Osteoblast (primary cell): Measurements from ENCODE around the gene PEG3. TPM values are rescaled to one million over a fixed set of nuclear protein-coding genes. Genes with fewer than 3 reads are reported as not detected.

Experiments
- DNase-seq: peaks from one replicate; pipeline ENCODE4 v3.0.0; 2011; ENCODE audit warnings: low spot score, mixed read lengths; ENCODE audit not compliant: insufficient read length; ENCODE audit errors: missing footprints
- H2AFZ ChIP-seq: 2 replicates; pipeline ENCODE4 v1.6.0; 2011; ENCODE audit warnings: mild to moderate bottlenecking, low read length
- H3K27ac ChIP-seq: 2 replicates; pipeline ENCODE4 v1.5.1; 2011; ENCODE audit warnings: mild to moderate bottlenecking, low read depth, low read length, moderate library complexity
- H3K27me3 ChIP-seq: 2 replicates; pipeline ENCODE4 v1.6.0; 2012; ENCODE audit warnings: mild to moderate bottlenecking, control low read depth, inconsistent platforms, low read length, moderate library complexity; ENCODE audit not compliant: insufficient read depth
- H3K36me3 ChIP-seq: 2 replicates; pipeline ENCODE4 v1.5.1; 2011; ENCODE audit warnings: mild to moderate bottlenecking, low read length, control low read depth, moderate library complexity; ENCODE audit not compliant: insufficient read depth
- H3K4me1 ChIP-seq: 2 replicates; pipeline ENCODE4 v1.5.1; 2011; ENCODE audit warnings: mild to moderate bottlenecking, low read length, control low read depth, moderate library complexity; ENCODE audit not compliant: insufficient read depth
- H3K4me2 ChIP-seq: 2 replicates; pipeline ENCODE4 v1.6.0; 2011; ENCODE audit warnings: mild to moderate bottlenecking, low read length; ENCODE audit not compliant: insufficient read depth
- H3K4me3 ChIP-seq: fragments of 200-600 bp; sonication (generic); 3 replicates; pipeline ENCODE4 v1.5.1; 2012; ENCODE audit warnings: mild to moderate bottlenecking, low read length, inconsistent platforms; ENCODE audit not compliant: insufficient read depth
- H3K79me2 ChIP-seq: 2 replicates; pipeline ENCODE4 v1.6.0; 2012; ENCODE audit warnings: mild to moderate bottlenecking, low read length, control low read depth, inconsistent platforms; ENCODE audit not compliant: insufficient read depth
- H3K9me3 ChIP-seq: 2 replicates; pipeline ENCODE4 v1.5.1; 2011; ENCODE audit warnings: low read depth, low read length, control low read depth
- H4K20me1 ChIP-seq: 2 replicates; pipeline ENCODE4 v1.6.0; 2012; ENCODE audit warnings: mild to moderate bottlenecking, low read length, control low read depth; ENCODE audit not compliant: insufficient read depth
- CTCF ChIP-seq: IDR thresholded peaks from 2 replicates; pipeline ENCODE4 v1.5.1; 2011; ENCODE audit warnings: mild to moderate bottlenecking, low read depth, low read length, moderate library complexity; ENCODE audit errors: extremely low read depth
- total RNA-seq: library from RNA; depleted of rRNA; stranded (reverse); fragments of >200 nt; gene quantifications from 2 replicates; pipeline ENCODE4 v1.2.3, GENCODE V29; 2012

The PEG3 gene
- total RNA-seq, 1 donor = 1.8 TPM

- no peaks in the 10 kb centered on the region for H3K36me3 ChIP-seq
- no peak overlapping the region for H2AFZ ChIP-seq
- no peak overlapping the region for H3K4me2 ChIP-seq
- H3K4me3 ChIP-seq = no peak overlapping the region
- no peak for TF ChIP-seq CTCF
- H3K79me2 ChIP-seq = no peaks in the 10 kb centered on the region
- no peaks in the 10 kb centered on the region for H4K20me1 ChIP-seq
- no peak overlapping the region for H3K27ac ChIP-seq
- peaks cover 2% of the 10 kb centered on the region for H3K9me3 ChIP-seq
- no peak for DNase-seq
- no peaks in the 10 kb centered on the region for H3K4me1 ChIP-seq
- no peaks in the 10 kb centered on the region for H3K27me3 ChIP-seq
Observed at GRCh38 chr19:56873493-56873892, 33.0 kb upstream of the PEG3 start.

- Histone ChIP-seq H3K4me3 (no peak overlapping the region), H3K4me2 (no peak overlapping the region), H3K27me3 (no peaks in the 10 kb centered on the region), H4K20me1 (no peaks in the 10 kb centered on the region), H2AFZ (no peak overlapping the region), H3K36me3 (no peaks in the 10 kb centered on the region), H3K79me2 (no peaks in the 10 kb centered on the region), H3K4me1 (no peaks in the 10 kb centered on the region), H3K27ac (no peak overlapping the region), H3K9me3 (no peaks in the 10 kb centered on the region)
- TF ChIP-seq CTCF = no peak
- no peak for DNase-seq
Observed at GRCh38 chr19:56869886-56870285, 29.4 kb upstream of the PEG3 start.

GRCh38 chr19:56868446-56868845 lies 27.9 kb upstream of the PEG3 start:
- no peaks in the 10 kb centered on the region for H3K27me3 ChIP-seq
- H3K36me3 ChIP-seq = no peaks in the 10 kb centered on the region
- no peak overlapping the region for H2AFZ ChIP-seq
- no peak for DNase-seq
- no peaks in the 10 kb centered on the region for H4K20me1 ChIP-seq
- H3K4me3 ChIP-seq = no peak overlapping the region
- no peak for TF ChIP-seq CTCF
- H3K9me3 ChIP-seq = no peaks in the 10 kb centered on the region
- no peak overlapping the region for H3K27ac ChIP-seq
- H3K4me1 ChIP-seq = no peaks in the 10 kb centered on the region
- no peak overlapping the region for H3K4me2 ChIP-seq
- H3K79me2 ChIP-seq = no peaks in the 10 kb centered on the region

- H3K4me1 ChIP-seq = no peaks in the 10 kb centered on the region
- H3K4me2 ChIP-seq = no peak overlapping the region
- H3K4me3 ChIP-seq = no peak overlapping the region
- H3K9me3 ChIP-seq = no peaks in the 10 kb centered on the region
- H3K79me2 ChIP-seq = no peaks in the 10 kb centered on the region
- no peak overlapping the region for H2AFZ ChIP-seq
- no peak overlapping the region for H3K27ac ChIP-seq
- no peaks in the 10 kb centered on the region for H3K36me3 ChIP-seq
- DNase-seq = no peak
- no peaks in the 10 kb centered on the region for H3K27me3 ChIP-seq
- TF ChIP-seq CTCF = no peak
- H4K20me1 ChIP-seq = no peaks in the 10 kb centered on the region
Observed at GRCh38 chr19:56866538-56866937, 26.0 kb upstream of the PEG3 start.
